ENCODE measurements around the gene SGCE.

- TF ChIP-seq EZH2 (optimal IDR thresholded peaks at IDR 0.05; ENCODE audit: low read depth, low read length) (no peak), CTCF (IDR thresholded peaks at IDR 0.05; ENCODE audit: low read length) (no peak)
Observed at GRCh38 chr7:94650147-94651051, 5.5 kb downstream of the SGCE start.
